GM10248 (cell line): ENCODE results near the gene GRIK4.

Source experiments
- CTCF ChIA-PET: fragments of 300-600 bp; sonication (Branson Sonifier 250); formaldehyde crosslinking; extraction: SDS; loops from one replicate; lab custom pipeline; 2021; ENCODE audit warnings: antibody characterized with exemption; lab: Yijun Ruan, JAX
- POLR2A ChIA-PET: fragments of 350-650 bp; sonication (Branson Sonifier 250); formaldehyde crosslinking; extraction: SDS; loops from one replicate; lab custom pipeline; 2020; ENCODE audit warnings: antibody characterized with exemption; lab: Yijun Ruan, JAX
- DNase-seq: peaks from one replicate; pipeline ENCODE4 v3.0.0; 2012; ENCODE audit errors: extremely low spot score
- CTCF ChIP-seq: IDR thresholded peaks from 2 replicates; pipeline ENCODE4 v1.5.1; 2012; ENCODE audit warnings: mild to moderate bottlenecking, low read depth; ENCODE audit errors: extremely low read depth, missing control alignments, control extremely low read depth

Gene GRIK4

GRCh38 chr11:120774591-120775386 is 263.2 kb downstream of the GRIK4 start:
- ChIA-PET POLR2A (no interaction called here), CTCF (interaction anchor here (1.0 to 1.8 kb wide), 3 partner anchors 27 to 420 kb away, joined by 3 to 6 read pairs (median 3); no protein-coding TSS in a partner anchor)
- DNase-seq, result no peak
- no peak for TF ChIP-seq CTCF

GRCh38 chr11:120775986-120776951 is 264.7 kb downstream of the GRIK4 start:
- CTCF ChIA-PET, result interaction anchor here (1.0 to 1.8 kb wide), 2 partner anchors 10 to 25 kb away, joined by 3 to 6 read pairs; no protein-coding TSS in a partner anchor
- POLR2A ChIA-PET, result no interaction called here
- no peak for DNase-seq
- TF ChIP-seq CTCF, result no peak

GRCh38 chr11:120778685-120779490 is 267.3 kb downstream of the GRIK4 start:
- no peak for DNase-seq
- ChIA-PET CTCF (no interaction called here), POLR2A (no interaction called here)
- no peak for TF ChIP-seq CTCF

GRCh38 chr11:120780239-120780638 is 268.7 kb downstream of the GRIK4 start:
- ChIA-PET POLR2A (no interaction called here), CTCF (no interaction called here)
- no peak for DNase-seq
- TF ChIP-seq CTCF, result no peak

- DNase-seq, result no peak
- ChIA-PET POLR2A (no interaction called here), CTCF (interaction anchor here (0.9 kb wide), 1 partner anchor 36 kb away, joined by 3 read pairs; no protein-coding TSS in a partner anchor)
- TF ChIP-seq CTCF, result no peak
These were observed 270.1 kb downstream of the GRIK4 start for GRCh38 chr11:120781486-120782120.
